H9 (cell line): ENCODE measurements around the gene DPH6. TPM values are rescaled to one million over a fixed set of nuclear protein-coding genes. Genes with fewer than 3 reads are reported as not detected.

Experiments used
- DNase-seq: peaks from one replicate; pipeline ENCODE4 v3.0.0-alpha.2; 2017
- H2AFZ ChIP-seq: one replicate; pipeline ENCODE4 v1.6.1; 2013; ENCODE audit warnings: mild to moderate bottlenecking, low read length, control low read depth, moderate library complexity
- H2AK5ac ChIP-seq: 2 replicates; pipeline ENCODE4 v1.6.1; 2013; ENCODE audit warnings: low read length, control low read depth, mixed read lengths; ENCODE audit not compliant: insufficient read length
- H2BK120ac ChIP-seq: one replicate; pipeline ENCODE4 v1.6.1; 2013; ENCODE audit warnings: low read depth, mild to moderate bottlenecking, low read length, control low read depth, inconsistent platforms; ENCODE audit not compliant: poor library complexity, severe bottlenecking
- H2BK12ac ChIP-seq: 2 replicates; pipeline ENCODE4 v1.6.1; 2013; ENCODE audit warnings: low read length, control low read depth, mixed read lengths, low read depth; ENCODE audit not compliant: insufficient read length
- H2BK15ac ChIP-seq: 2 replicates; pipeline ENCODE4 v1.6.1; 2013; ENCODE audit warnings: low read depth, low read length, control low read depth
- H2BK20ac ChIP-seq: one replicate; pipeline ENCODE4 v1.6.1; 2013; ENCODE audit warnings: low read depth, mild to moderate bottlenecking, low read length, control low read depth, inconsistent platforms; ENCODE audit not compliant: poor library complexity, severe bottlenecking
- H2BK5ac ChIP-seq: 2 replicates; pipeline ENCODE4 v1.6.1; 2013; ENCODE audit warnings: low read length, control low read depth, mixed read lengths; ENCODE audit not compliant: insufficient read length
- H3K14ac ChIP-seq: 2 replicates; pipeline ENCODE4 v1.6.1; 2013; ENCODE audit warnings: low read length, control low read depth; ENCODE audit not compliant: insufficient read depth
- H3K18ac ChIP-seq: 2 replicates; pipeline ENCODE4 v1.6.1; 2013; ENCODE audit warnings: low read depth, mild to moderate bottlenecking, mixed read lengths, low read length, control low read depth; ENCODE audit not compliant: insufficient read length
- H3K23ac ChIP-seq: 2 replicates; pipeline ENCODE4 v1.6.1; 2013; ENCODE audit warnings: low read length, control low read depth, mixed read lengths, low read depth; ENCODE audit not compliant: insufficient read length
- H3K23me2 ChIP-seq: 2 replicates; pipeline ENCODE4 v1.6.1; 2013; ENCODE audit warnings: low read depth, mild to moderate bottlenecking, mixed read lengths, low read length, control low read depth; ENCODE audit not compliant: insufficient read length, poor library complexity, severe bottlenecking
- H3K27ac ChIP-seq: 2 replicates; pipeline ENCODE4 v1.5.1; 2013; ENCODE audit warnings: low read length, control low read depth, mixed read lengths, low read depth; ENCODE audit not compliant: insufficient read length
- H3K27me3 ChIP-seq: 2 replicates; pipeline ENCODE4 v1.6.1; 2013; ENCODE audit warnings: low read length, control low read depth, inconsistent platforms; ENCODE audit not compliant: insufficient read depth
- H3K4ac ChIP-seq: 2 replicates; pipeline ENCODE4 v1.6.1; 2013; ENCODE audit warnings: low read depth, mild to moderate bottlenecking, control low read depth, inconsistent platforms, low read length, moderate library complexity
- H3K4me1 ChIP-seq: 2 replicates; pipeline ENCODE4 v1.6.1; 2013; ENCODE audit warnings: low read length, control low read depth, inconsistent platforms; ENCODE audit not compliant: insufficient read depth
- H3K4me2 ChIP-seq: 2 replicates; pipeline ENCODE4 v1.6.1; 2013; ENCODE audit warnings: low read length, control low read depth, mixed read lengths; ENCODE audit not compliant: insufficient read length, insufficient read depth
- H3K56ac ChIP-seq: 2 replicates; pipeline ENCODE4 v1.6.1; 2013; ENCODE audit warnings: low read depth, mild to moderate bottlenecking, mixed read lengths, low read length, control low read depth; ENCODE audit not compliant: insufficient read length
- H3K79me1 ChIP-seq: 2 replicates; pipeline ENCODE4 v1.6.1; 2013; ENCODE audit warnings: low read depth, mild to moderate bottlenecking, moderate library complexity, low read length, control low read depth, inconsistent platforms; ENCODE audit not compliant: insufficient read depth, poor library complexity, severe bottlenecking
- H3K79me2 ChIP-seq: 2 replicates; pipeline ENCODE4 v1.6.1; 2013; ENCODE audit warnings: low read length, control low read depth, inconsistent platforms; ENCODE audit not compliant: insufficient read depth
- H3K9ac ChIP-seq: 2 replicates; pipeline ENCODE4 v1.6.1; 2013; ENCODE audit warnings: low read length, control low read depth, mixed read lengths; ENCODE audit not compliant: insufficient read length; ENCODE audit errors: extremely low read depth
- H3K9me3 ChIP-seq: one replicate; pipeline ENCODE4 v1.6.1; 2013; ENCODE audit warnings: low read depth, low read length, inconsistent platforms; ENCODE audit not compliant: control insufficient read depth
- H3T11ph ChIP-seq: one replicate; pipeline ENCODE4 v1.6.1; 2013; ENCODE audit warnings: mild to moderate bottlenecking, low read length, control low read depth, inconsistent platforms
- H4K20me1 ChIP-seq: one replicate; pipeline ENCODE4 v1.6.1; 2013; ENCODE audit not compliant: control insufficient read depth, insufficient read length, insufficient read depth
- H4K5ac ChIP-seq: 2 replicates; pipeline ENCODE4 v1.6.1; 2013; ENCODE audit warnings: low read depth, mild to moderate bottlenecking, mixed read lengths, low read length, control low read depth; ENCODE audit not compliant: insufficient read length
- H4K8ac ChIP-seq: replicated peaks from 2 replicates; pipeline ENCODE4 v1.6.1; 2013; ENCODE audit warnings: low read length, control low read depth, mixed read lengths, low read depth; ENCODE audit not compliant: insufficient read length
- H4K91ac ChIP-seq: 2 replicates; pipeline ENCODE4 v1.6.1; 2013; ENCODE audit warnings: low read depth, mild to moderate bottlenecking, moderate library complexity, mixed read lengths, low read length, control low read depth; ENCODE audit not compliant: insufficient read length
- H3K27ac Mint-ChIP-seq, 3 experiments: 2 replicates in 2 of 3; 3 replicates in 1 of 3; pipeline ENCODE4 v1.8.0; 2020 to 2021; ENCODE audit warnings: mixed read lengths in 3 of 3, mild to moderate bottlenecking in 1 of 3, moderate library complexity in 1 of 3
- H3K27me3 Mint-ChIP-seq: 2 replicates; pipeline ENCODE4 v1.8.0; 2021; ENCODE audit warnings: low read depth, mild to moderate bottlenecking, moderate library complexity, mixed read lengths
- H3K36me3 Mint-ChIP-seq, 3 experiments: 2 replicates in 2 of 3; 3 replicates in 1 of 3; pipeline ENCODE4 v1.8.0; 2020 to 2021; ENCODE audit warnings: low read depth in 3 of 3, mixed read lengths in 3 of 3; ENCODE audit not compliant: insufficient read depth in 1 of 3
- H3K4me1 Mint-ChIP-seq, 2 experiments: 2 replicates each; pipeline ENCODE4 v1.8.0; 2020; ENCODE audit warnings: mixed read lengths in 2 of 2
- H3K4me3 Mint-ChIP-seq, 2 experiments: 2 replicates in 1 of 2; 3 replicates in 1 of 2; pipeline ENCODE4 v1.8.0; 2020 to 2021; ENCODE audit warnings: mild to moderate bottlenecking in 2 of 2, mixed read lengths in 2 of 2, moderate library complexity in 1 of 2
- H3K9me3 Mint-ChIP-seq, 2 experiments: 2 replicates in 1 of 2; 3 replicates in 1 of 2; pipeline ENCODE4 v1.8.0; 2020; ENCODE audit warnings: mild to moderate bottlenecking in 2 of 2, mixed read lengths in 2 of 2, moderate library complexity in 1 of 2
- WGBS: extraction: QIAGEN DNeasy Blood & Tissue Kit; methylation state at CpG from one replicate; pipeline ENCODE4 v1.1.7; 2013; ENCODE audit warnings: missing lambda C conversion rate, low lambda C conversion rate, mixed read lengths; ENCODE audit not compliant: insufficient read length; ENCODE audit errors: extremely low coverage; 5-methylcytosine and 5-hydroxymethylcytosine counted together
- total RNA-seq: library from RNA; stranded (reverse); gene quantifications from 2 replicates; pipeline ENCODE4 v1.2.1, GENCODE V29; 2021
- TF ChIP-seq, protein P1 (sequence below): fragments of 200-600 bp; sonication (generic); conservative IDR thresholded peaks from 3 replicates; pipeline ENCODE4 v1.8.0; 2021; ENCODE audit warnings: antibody characterized with exemption, mild to moderate bottlenecking

DPH6 gene
- total RNA-seq, 1 experiment from 2014 or later: 42.0 TPM

DNA sequence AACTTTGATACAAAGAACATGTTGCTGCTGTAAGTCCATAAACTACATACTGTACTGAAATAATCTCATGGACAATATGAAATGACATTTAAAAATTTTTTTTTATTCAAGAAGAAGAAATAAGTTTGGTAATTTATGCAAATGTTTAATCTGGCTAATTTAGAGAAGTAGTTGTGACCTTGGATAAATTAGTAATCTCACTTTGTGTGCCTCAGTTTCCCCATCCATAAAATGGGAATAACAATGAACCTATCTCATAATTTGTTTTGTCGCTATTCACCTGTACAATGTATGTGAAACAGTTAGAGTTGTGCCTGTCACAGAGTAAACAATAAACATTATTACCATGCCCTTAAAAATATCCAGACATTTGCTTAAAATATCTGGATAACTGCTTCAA lies 15.3 kb upstream of the DPH6 start:
- H4K8ac ChIP-seq: no peak overlapping the region
- no peak overlapping the region for H3K14ac ChIP-seq
- no peak for DNase-seq
- no peaks in the 10 kb centered on the region for H3K36me3 Mint-ChIP-seq
- H3K9ac ChIP-seq: no peak overlapping the region
- no peak overlapping the region for H3K4ac ChIP-seq
- no peak overlapping the region for H3K27ac Mint-ChIP-seq
- no peak overlapping the region for H3T11ph ChIP-seq
- H3K4me3 Mint-ChIP-seq: no peak overlapping the region
- no peak overlapping the region for H3K56ac ChIP-seq
- H3K27ac ChIP-seq: no peak overlapping the region
- no peaks in the 10 kb centered on the region for H3K27me3 ChIP-seq
- H4K5ac ChIP-seq: no peak overlapping the region
- H3K27me3 Mint-ChIP-seq: no peaks in the 10 kb centered on the region
- WGBS: no CpG with 5 or more reads among the region's 1 CpG
- H3K4me2 ChIP-seq: no peak overlapping the region
- no peak overlapping the region for H2BK12ac ChIP-seq
- no peaks in the 10 kb centered on the region for H3K4me1 ChIP-seq
- no peak overlapping the region for H2BK120ac ChIP-seq
- no peaks in the 10 kb centered on the region for H3K23me2 ChIP-seq
- no peaks in the 10 kb centered on the region for H3K4me1 Mint-ChIP-seq
- no peak overlapping the region for H3K23ac ChIP-seq
- no peak overlapping the region for H4K91ac ChIP-seq
- no peak overlapping the region for H2AK5ac ChIP-seq
- no peaks in the 10 kb centered on the region for H3K79me2 ChIP-seq
- no peak overlapping the region for H2BK20ac ChIP-seq
- TF ChIP-seq, protein P1, sequence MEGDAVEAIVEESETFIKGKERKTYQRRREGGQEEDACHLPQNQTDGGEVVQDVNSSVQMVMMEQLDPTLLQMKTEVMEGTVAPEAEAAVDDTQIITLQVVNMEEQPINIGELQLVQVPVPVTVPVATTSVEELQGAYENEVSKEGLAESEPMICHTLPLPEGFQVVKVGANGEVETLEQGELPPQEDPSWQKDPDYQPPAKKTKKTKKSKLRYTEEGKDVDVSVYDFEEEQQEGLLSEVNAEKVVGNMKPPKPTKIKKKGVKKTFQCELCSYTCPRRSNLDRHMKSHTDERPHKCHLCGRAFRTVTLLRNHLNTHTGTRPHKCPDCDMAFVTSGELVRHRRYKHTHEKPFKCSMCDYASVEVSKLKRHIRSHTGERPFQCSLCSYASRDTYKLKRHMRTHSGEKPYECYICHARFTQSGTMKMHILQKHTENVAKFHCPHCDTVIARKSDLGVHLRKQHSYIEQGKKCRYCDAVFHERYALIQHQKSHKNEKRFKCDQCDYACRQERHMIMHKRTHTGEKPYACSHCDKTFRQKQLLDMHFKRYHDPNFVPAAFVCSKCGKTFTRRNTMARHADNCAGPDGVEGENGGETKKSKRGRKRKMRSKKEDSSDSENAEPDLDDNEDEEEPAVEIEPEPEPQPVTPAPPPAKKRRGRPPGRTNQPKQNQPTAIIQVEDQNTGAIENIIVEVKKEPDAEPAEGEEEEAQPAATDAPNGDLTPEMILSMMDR: no peak
- no peaks in the 10 kb centered on the region for H4K20me1 ChIP-seq
- H3K79me1 ChIP-seq: no peaks in the 10 kb centered on the region
- H3K9me3 ChIP-seq: no peaks in the 10 kb centered on the region
- no peak overlapping the region for H2AFZ ChIP-seq
- no peak overlapping the region for H2BK5ac ChIP-seq
- H3K9me3 Mint-ChIP-seq: no peaks in the 10 kb centered on the region
- no peak overlapping the region for H2BK15ac ChIP-seq
- H3K18ac ChIP-seq: no peak overlapping the region
